Mesothelial cell of epicardium (in vitro differentiated cells): ENCODE results near the gene VAMP5. TPM values are rescaled to one million over a fixed set of nuclear protein-coding genes. Genes with fewer than 3 reads are reported as not detected.
"Not testable (repeated sequence)": the region's sequence is repeated elsewhere in the genome, so short reads cannot be mapped to it uniquely, and the experiment has no call there.

Experiments used
- DNase-seq, 2 experiments: peaks; one replicate each; pipeline ENCODE4 v3.0.0; 2021; ENCODE audit warnings: low spot score in 2 of 2; ENCODE audit not compliant: unreplicated experiment in 2 of 2
- H3K27ac Mint-ChIP-seq: 2 replicates; pipeline ENCODE4 v1.8.0; 2021; ENCODE audit warnings: mixed read lengths
- H3K27me3 Mint-ChIP-seq: 2 replicates; pipeline ENCODE4 v1.8.0; 2021; ENCODE audit warnings: low read depth, mixed read lengths
- H3K36me3 Mint-ChIP-seq: 2 replicates; pipeline ENCODE4 v1.8.0; 2021; ENCODE audit warnings: mixed read lengths
- H3K4me1 Mint-ChIP-seq: 2 replicates; pipeline ENCODE4 v1.8.0; 2021; ENCODE audit warnings: mixed read lengths
- H3K4me3 Mint-ChIP-seq: 2 replicates; pipeline ENCODE4 v1.8.0; 2021; ENCODE audit warnings: mild to moderate bottlenecking, moderate library complexity, mixed read lengths
- H3K9me3 Mint-ChIP-seq: 2 replicates; pipeline ENCODE4 v1.8.0; 2021; ENCODE audit warnings: mixed read lengths
- total RNA-seq: library from RNA; stranded (reverse); gene quantifications from 3 replicates; pipeline ENCODE4 v1.2.1, GENCODE V29; 2021
- TF ChIP-seq, protein P1 (sequence below): fragments of 200-600 bp; sonication (generic); IDR thresholded peaks from one replicate; pipeline ENCODE4 v1.5.0; 2021; ENCODE audit warnings: antibody characterized with exemption; ENCODE audit not compliant: unreplicated experiment

VAMP5 gene
- total RNA-seq, 1 donor from 2014 or later: 2.5 TPM

DNA sequence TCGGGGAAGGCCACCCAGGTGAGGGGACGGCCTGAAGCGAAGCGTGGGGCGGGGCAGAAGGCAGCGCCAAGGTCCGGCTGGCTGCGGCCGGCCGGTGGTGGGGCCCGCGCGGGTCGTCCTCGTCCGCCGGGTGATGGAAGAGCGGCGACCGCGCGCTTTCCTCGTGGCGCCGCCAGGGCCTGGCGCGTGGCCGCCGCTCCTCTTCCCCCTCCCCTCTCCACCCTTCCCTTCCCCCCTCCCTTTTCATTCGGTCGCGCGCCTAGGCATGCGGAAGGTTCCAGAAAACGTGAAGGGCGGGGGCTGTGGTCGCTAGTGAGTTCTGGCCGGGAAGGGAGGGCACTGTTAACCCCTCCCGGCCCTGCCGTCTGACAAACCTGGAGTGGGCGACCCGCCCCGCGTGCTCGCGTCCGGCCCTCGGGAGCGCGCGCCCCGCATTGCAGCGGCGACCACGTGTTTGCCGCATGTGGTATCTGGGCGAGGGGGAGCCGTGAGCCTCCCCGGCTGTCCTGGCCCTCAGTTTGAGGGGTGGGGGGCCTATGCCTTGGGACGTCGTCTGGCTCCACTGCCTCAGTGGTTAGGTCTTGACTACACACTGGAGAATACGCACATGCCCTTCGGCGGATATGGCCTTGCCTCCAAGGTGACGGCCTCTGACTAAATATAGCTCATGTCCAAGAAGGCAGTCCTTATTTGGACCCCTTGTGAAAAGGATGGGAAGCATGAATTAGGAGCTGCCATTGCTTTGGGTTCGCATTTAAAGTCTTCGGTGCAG, 44.7 kb upstream of the VAMP5 start:
- H3K4me3 Mint-ChIP-seq: peak overlapping the region; percentile 89
- H3K4me1 Mint-ChIP-seq: peaks cover 60% of the 10 kb centered on the region
- TF ChIP-seq, protein P1, sequence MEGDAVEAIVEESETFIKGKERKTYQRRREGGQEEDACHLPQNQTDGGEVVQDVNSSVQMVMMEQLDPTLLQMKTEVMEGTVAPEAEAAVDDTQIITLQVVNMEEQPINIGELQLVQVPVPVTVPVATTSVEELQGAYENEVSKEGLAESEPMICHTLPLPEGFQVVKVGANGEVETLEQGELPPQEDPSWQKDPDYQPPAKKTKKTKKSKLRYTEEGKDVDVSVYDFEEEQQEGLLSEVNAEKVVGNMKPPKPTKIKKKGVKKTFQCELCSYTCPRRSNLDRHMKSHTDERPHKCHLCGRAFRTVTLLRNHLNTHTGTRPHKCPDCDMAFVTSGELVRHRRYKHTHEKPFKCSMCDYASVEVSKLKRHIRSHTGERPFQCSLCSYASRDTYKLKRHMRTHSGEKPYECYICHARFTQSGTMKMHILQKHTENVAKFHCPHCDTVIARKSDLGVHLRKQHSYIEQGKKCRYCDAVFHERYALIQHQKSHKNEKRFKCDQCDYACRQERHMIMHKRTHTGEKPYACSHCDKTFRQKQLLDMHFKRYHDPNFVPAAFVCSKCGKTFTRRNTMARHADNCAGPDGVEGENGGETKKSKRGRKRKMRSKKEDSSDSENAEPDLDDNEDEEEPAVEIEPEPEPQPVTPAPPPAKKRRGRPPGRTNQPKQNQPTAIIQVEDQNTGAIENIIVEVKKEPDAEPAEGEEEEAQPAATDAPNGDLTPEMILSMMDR: no peak
- peak; percentile 36 to 64 for DNase-seq
- H3K36me3 Mint-ChIP-seq: peaks cover 29% of the 10 kb centered on the region
- H3K27ac Mint-ChIP-seq: peak overlapping the region; percentile 99
- H3K9me3 Mint-ChIP-seq: no peaks in the 10 kb centered on the region
- H3K27me3 Mint-ChIP-seq: no peaks in the 10 kb centered on the region

DNA sequence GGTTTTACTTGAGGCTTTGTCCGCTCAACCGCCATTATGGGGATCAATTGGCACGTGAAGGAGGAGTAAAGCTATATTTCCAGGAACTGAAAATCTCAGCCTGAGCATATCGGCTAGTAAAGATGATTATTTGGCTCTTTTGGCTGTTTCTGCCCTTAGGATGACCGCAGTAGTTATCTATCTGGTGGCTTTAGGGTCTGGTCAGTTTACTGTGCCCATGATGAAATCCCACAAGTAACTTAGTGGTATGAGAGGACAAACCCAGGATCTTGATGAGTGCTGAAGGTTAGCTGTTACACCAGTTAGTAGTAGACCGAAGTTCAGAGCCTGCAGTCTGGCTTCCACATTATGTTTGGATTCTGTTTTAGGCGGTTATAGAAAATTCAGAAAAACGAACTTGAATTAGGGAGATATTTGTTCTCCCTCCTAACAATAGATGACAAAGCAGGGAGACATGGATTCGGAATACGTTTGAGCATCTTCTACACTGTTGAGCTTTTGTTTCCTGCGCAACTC, 44.0 kb upstream of the VAMP5 start:
- TF ChIP-seq, protein P1: no peak
- Mint-ChIP-seq H3K27ac (peak overlapping the region; percentile 86), H3K4me1 (peaks cover 60% of the 10 kb centered on the region), H3K4me3 (peak overlapping the region; percentile 89), H3K27me3 (no peaks in the 10 kb centered on the region), H3K36me3 (peaks cover 29% of the 10 kb centered on the region), H3K9me3 (no peaks in the 10 kb centered on the region)
- DNase-seq: no peak

GRCh38 chr2:85541262-85541661, 43.0 kb upstream of the VAMP5 start:
- Mint-ChIP-seq H3K9me3 (no peaks in the 10 kb centered on the region), H3K27ac (no peak overlapping the region), H3K36me3 (peaks cover 28% of the 10 kb centered on the region), H3K4me1 (peaks cover 58% of the 10 kb centered on the region), H3K4me3 (peak overlapping the region; percentile 89), H3K27me3 (no peaks in the 10 kb centered on the region)
- no peak for DNase-seq
- TF ChIP-seq, protein P1: no peak

- Mint-ChIP-seq H3K9me3 (no peaks in the 10 kb centered on the region), H3K4me3 (peak overlapping the region; percentile 89), H3K4me1 (peaks cover 52% of the 10 kb centered on the region), H3K36me3 (peaks cover 28% of the 10 kb centered on the region), H3K27me3 (no peaks in the 10 kb centered on the region), H3K27ac (peak overlapping the region; percentile 15)
- no peak for DNase-seq
- TF ChIP-seq, protein P1: no peak
These were observed 42.3 kb upstream of the VAMP5 start for GRCh38 chr2:85541753-85542457.

DNA sequence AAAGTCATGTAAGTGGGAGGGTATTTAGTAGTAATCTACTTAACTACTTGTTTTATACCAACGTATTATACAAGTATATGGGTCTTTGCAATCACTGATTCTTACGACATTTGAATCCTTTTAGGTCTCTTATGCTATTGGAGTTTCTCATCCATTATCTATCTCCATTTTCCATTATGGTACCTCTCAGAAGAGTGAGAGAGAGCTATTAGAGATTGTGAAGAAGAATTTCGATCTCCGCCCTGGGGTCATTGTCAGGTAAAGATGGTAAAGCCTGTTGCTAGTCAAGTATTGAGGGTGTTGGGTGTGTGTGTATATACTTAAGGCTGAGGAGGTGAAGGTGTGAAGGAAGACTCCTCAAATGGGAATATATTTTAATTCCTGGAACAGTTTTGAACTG, 41.5 kb upstream of the VAMP5 start:
- no peak overlapping the region for H3K4me3 Mint-ChIP-seq
- H3K27me3 Mint-ChIP-seq: no peaks in the 10 kb centered on the region
- TF ChIP-seq, protein P1: no peak
- H3K4me1 Mint-ChIP-seq: peaks cover 44% of the 10 kb centered on the region
- peak overlapping the region; percentile 16 for H3K27ac Mint-ChIP-seq
- DNase-seq: no peak
- peaks cover 28% of the 10 kb centered on the region for H3K36me3 Mint-ChIP-seq
- H3K9me3 Mint-ChIP-seq: no peaks in the 10 kb centered on the region

GRCh38 chr2:85544254-85544691, 40.0 kb upstream of the VAMP5 start:
- not testable (repeated sequence) for DNase-seq, H3K27ac Mint-ChIP-seq, H3K27me3 Mint-ChIP-seq, H3K9me3 Mint-ChIP-seq, H3K4me3 Mint-ChIP-seq
- H3K4me1 Mint-ChIP-seq: peaks cover 39% of the 10 kb centered on the region
- H3K36me3 Mint-ChIP-seq: peaks cover 28% of the 10 kb centered on the region

DNA sequence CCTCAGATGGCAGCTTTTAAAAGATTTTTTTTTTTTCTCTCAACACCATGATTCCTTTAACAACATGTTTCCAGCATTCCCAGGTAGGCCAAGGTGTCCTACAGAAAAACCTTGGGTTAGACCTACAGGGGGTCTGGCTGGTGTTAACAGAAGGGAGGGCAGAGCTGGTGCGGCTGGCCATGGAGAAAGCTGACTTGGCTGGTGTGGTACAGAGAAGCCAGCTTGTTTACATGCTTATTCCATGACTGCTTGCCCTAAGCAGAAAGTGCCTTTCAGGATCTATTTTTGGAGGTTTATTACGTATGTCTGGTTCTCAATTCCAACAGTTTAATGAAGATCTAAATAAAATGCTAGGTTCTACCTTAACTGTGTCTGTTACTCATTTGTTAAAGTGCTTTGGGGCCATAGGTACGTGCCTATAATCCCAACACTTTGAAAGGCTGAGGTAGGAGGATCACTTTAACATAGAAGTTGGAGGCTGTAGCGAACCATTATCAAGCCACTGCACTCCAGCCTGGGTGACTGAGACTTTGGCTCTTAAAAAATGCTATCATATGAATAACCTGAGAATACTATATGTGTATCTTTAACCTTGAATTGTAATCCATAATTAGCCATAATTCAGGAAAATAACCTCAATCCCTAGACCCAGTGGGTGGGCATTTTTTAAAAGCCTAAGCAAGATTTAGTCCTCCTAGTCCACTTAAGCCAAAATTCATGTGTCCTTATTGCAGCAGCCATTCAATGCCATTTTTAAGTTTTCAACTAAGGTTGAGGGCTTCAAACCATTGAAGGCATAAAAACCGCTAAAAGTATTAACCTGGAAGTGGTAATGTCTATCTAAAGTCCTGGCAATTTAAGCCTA, 39.1 kb upstream of the VAMP5 start:
- not testable (repeated sequence) for H3K27ac Mint-ChIP-seq, DNase-seq, H3K4me3 Mint-ChIP-seq, H3K27me3 Mint-ChIP-seq, H3K9me3 Mint-ChIP-seq
- Mint-ChIP-seq H3K36me3 (peaks cover 30% of the 10 kb centered on the region), H3K4me1 (peaks cover 39% of the 10 kb centered on the region)
